GM12892 (cell line): ENCODE results near the gene JOSD2.

Source experiments
- POLR2AphosphoS5 ChIP-seq: IDR thresholded peaks from 2 replicates; pipeline ENCODE4 v1.6.1; 2011; ENCODE audit warnings: low read depth, low read length, control low read depth
- TAF1 ChIP-seq: IDR thresholded peaks from 2 replicates; pipeline ENCODE4 v1.6.1; 2011; ENCODE audit warnings: low read depth, mild to moderate bottlenecking, control low read depth, low read length, borderline replicate concordance

DNA sequence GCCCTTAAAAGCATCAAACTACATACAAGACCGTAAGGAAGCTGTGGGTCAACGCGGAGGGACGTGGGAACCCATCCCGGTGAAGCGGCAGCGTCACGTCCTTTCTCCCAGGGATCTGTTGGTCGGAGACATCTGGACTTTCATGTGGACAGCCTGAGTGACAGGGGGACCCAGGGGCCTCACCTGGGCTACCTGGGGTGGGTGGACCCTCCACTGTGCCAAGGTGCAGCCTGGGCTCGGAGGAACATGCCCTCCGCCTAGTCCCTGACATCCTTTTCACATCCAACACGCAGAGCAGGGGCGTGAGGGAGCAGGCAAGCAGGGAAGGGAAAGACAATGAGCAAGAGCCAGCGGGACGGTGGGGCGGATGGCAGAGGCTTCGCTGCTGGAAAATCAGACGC is 20.6 kb downstream of the JOSD2 start:
- TF ChIP-seq TAF1 (no peak), POLR2AphosphoS5 (no peak)
